A673 (cell line): Measurements from ENCODE around the gene CHI3L2. TPM values are rescaled to one million over a fixed set of nuclear protein-coding genes. Genes with fewer than 3 reads are reported as not detected.

Experiments
- BruUV-seq: library from RNA; stranded (reverse); fragments of 400-500 nt; replicated peaks from 2 replicates; lab custom pipeline; 2021; lab: Mats Ljungman, UMichigan
- CTCF ChIA-PET: fragments of 300-600 bp; sonication (Branson Sonifier 250); formaldehyde crosslinking; loops from one replicate; lab custom pipeline; 2022; ENCODE audit warnings: antibody characterized with exemption; lab: Charles Lee
- POLR2A ChIA-PET: fragments of 300-600 bp; sonication (Branson Sonifier 250); formaldehyde crosslinking; loops from one replicate; lab custom pipeline; 2022; ENCODE audit warnings: antibody characterized with exemption; ENCODE audit not compliant: low non-redundant PET; lab: Charles Lee
- DNase-seq: peaks from one replicate; pipeline ENCODE4 v3.0.0-alpha.2; 2015; ENCODE audit warnings: low spot score
- H3K27ac ChIP-seq: fragments of 200-600 bp; sonication (generic); 2 replicates; pipeline ENCODE4 v1.5.1; 2016; ENCODE audit warnings: mixed run types, low read depth, mild to moderate bottlenecking, mixed read lengths, antibody characterized with exemption, low read length; ENCODE audit not compliant: poor library complexity, severe bottlenecking
- H3K27me3 ChIP-seq: fragments of 200-600 bp; sonication (generic); replicated peaks from 2 replicates; pipeline ENCODE4 v1.6.1; 2017; ENCODE audit warnings: mixed run types, low read depth, mild to moderate bottlenecking, mixed read lengths, antibody characterized with exemption, low read length; ENCODE audit not compliant: insufficient read depth, poor library complexity
- H3K36me3 ChIP-seq: fragments of 200-600 bp; sonication (generic); 2 replicates; pipeline ENCODE4 v1.6.1; 2016; ENCODE audit warnings: mixed run types, mild to moderate bottlenecking, mixed read lengths, antibody characterized with exemption, low read length; ENCODE audit not compliant: insufficient read depth, poor library complexity, severe bottlenecking
- H3K4me1 ChIP-seq: fragments of 200-600 bp; sonication (generic); 2 replicates; pipeline ENCODE4 v1.6.1; 2017; ENCODE audit warnings: mixed run types, mild to moderate bottlenecking, mixed read lengths, antibody characterized with exemption, low read length; ENCODE audit not compliant: insufficient read depth, poor library complexity, severe bottlenecking
- H3K4me3 ChIP-seq: fragments of 200-600 bp; sonication (generic); 2 replicates; pipeline ENCODE4 v1.5.1; 2016; ENCODE audit warnings: low read depth, mixed run types, mild to moderate bottlenecking, mixed read lengths, low read length; ENCODE audit not compliant: poor library complexity, severe bottlenecking
- H3K9me3 ChIP-seq: fragments of 200-600 bp; sonication (generic); 2 replicates; pipeline ENCODE4 v1.6.1; 2016; ENCODE audit warnings: mixed run types, low read depth, mild to moderate bottlenecking, mixed read lengths, antibody characterized with exemption, low read length; ENCODE audit not compliant: poor library complexity, severe bottlenecking
- EZH2 ChIP-seq: fragments of 200-600 bp; sonication (generic); IDR thresholded peaks from 2 replicates; pipeline ENCODE4 v1.6.1; 2017; ENCODE audit warnings: borderline replicate concordance, low read depth, mild to moderate bottlenecking, mixed read lengths, antibody characterized with exemption, low read length; ENCODE audit not compliant: poor library complexity, severe bottlenecking
- intact Hi-C: fragments of 100-400 bp; cut with micrococcal nuclease; formaldehyde crosslinking; loops from one replicate; pipeline ENCODE4 v1.10.0; 2022; ENCODE audit not compliant: unreplicated experiment
- total RNA-seq: library from RNA; stranded (reverse); gene quantifications from 2 replicates; pipeline ENCODE4 v1.2.3, GENCODE V29; 2021
- TF ChIP-seq, protein P1 (sequence below): fragments of 300-800, 200-600 bp; sonication (generic); conservative IDR thresholded peaks from 2 replicates; pipeline ENCODE4 v1.5.1; 2017; ENCODE audit warnings: low read depth, mild to moderate bottlenecking, antibody characterized with exemption, low read length, moderate library complexity, mixed read lengths

The CHI3L2 gene
- total RNA-seq, 1 experiment from 2014 or later, result not detected

DNA sequence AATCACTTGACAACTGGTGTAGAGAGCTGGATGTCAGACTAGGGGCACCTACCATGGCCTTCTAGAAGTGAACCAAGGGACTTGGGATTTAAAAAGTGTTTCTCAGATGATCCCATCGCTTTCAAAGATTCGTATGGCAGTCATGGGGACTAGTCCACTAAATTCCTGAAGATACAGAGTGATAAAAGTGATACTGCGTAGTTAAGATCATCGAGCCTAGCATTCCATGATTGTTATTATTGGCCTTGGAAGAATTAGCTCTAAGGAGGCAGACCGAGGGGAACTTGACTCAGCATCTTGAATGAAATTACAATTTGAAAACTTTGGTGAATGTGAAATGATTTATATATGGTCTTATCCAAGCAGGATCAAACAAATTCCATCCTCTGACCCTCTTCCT is 61.9 kb downstream of the CHI3L2 start:
- H3K4me1 ChIP-seq, result no peaks in the 10 kb centered on the region
- CTCF ChIA-PET, result no interaction called here
- TF ChIP-seq, protein P1, sequence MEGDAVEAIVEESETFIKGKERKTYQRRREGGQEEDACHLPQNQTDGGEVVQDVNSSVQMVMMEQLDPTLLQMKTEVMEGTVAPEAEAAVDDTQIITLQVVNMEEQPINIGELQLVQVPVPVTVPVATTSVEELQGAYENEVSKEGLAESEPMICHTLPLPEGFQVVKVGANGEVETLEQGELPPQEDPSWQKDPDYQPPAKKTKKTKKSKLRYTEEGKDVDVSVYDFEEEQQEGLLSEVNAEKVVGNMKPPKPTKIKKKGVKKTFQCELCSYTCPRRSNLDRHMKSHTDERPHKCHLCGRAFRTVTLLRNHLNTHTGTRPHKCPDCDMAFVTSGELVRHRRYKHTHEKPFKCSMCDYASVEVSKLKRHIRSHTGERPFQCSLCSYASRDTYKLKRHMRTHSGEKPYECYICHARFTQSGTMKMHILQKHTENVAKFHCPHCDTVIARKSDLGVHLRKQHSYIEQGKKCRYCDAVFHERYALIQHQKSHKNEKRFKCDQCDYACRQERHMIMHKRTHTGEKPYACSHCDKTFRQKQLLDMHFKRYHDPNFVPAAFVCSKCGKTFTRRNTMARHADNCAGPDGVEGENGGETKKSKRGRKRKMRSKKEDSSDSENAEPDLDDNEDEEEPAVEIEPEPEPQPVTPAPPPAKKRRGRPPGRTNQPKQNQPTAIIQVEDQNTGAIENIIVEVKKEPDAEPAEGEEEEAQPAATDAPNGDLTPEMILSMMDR, result no peak
- TF ChIP-seq EZH2, result no peak
- POLR2A ChIA-PET, result no interaction called here
- H3K9me3 ChIP-seq, result no peaks in the 10 kb centered on the region
- no peak for DNase-seq
- intact Hi-C loops, result no loop called here
- no peak overlapping the region for H3K4me3 ChIP-seq
- no TSS peak for BruUV-seq
- no peaks in the 10 kb centered on the region for H3K36me3 ChIP-seq
- H3K27me3 ChIP-seq, result peaks cover 57% of the 10 kb centered on the region
- no peak overlapping the region for H3K27ac ChIP-seq

DNA sequence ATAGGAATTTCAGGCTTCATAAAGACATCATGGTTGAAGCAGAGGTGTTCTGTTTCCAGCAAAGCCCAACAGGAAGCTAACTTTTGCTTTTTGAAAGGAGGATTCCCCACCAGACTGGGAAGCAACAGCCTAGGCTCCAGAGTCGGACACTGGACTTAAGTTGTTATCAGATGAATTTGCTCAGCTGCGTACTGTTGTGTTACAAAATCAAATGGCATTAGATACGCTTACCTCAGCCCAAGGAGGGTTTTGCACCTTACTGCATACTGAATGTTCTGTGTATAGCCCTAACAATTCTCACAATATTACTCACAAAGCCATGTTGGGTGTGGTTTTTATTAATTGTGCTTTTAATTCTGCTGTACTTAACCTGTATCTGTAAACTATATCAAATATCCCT is 62.6 kb downstream of the CHI3L2 start:
- no TSS peak for BruUV-seq
- POLR2A ChIA-PET, result no interaction called here

GRCh38 chr1:111290630-111291029 is 63.1 kb downstream of the CHI3L2 start, which contains the start of gene CHIA:
CHIA (plus strand) TSS chr1:111290851; CDS start chr1:111310468, 19,617 bp downstream.
- TF ChIP-seq, protein P1, result no peak
- TF ChIP-seq EZH2, result no peak
- peaks cover 57% of the 10 kb centered on the region for H3K27me3 ChIP-seq
- no TSS peak for BruUV-seq
- ChIA-PET POLR2A (no interaction called here), CTCF (no interaction called here)
- no peaks in the 10 kb centered on the region for H3K36me3 ChIP-seq
- no peak within 1 kb of the TSS for H3K4me3 ChIP-seq
- H3K4me1 ChIP-seq, result no peaks in the 10 kb centered on the region
- intact Hi-C loops, result no loop called here
- no peaks in the 10 kb centered on the region for H3K9me3 ChIP-seq
- H3K27ac ChIP-seq, result no peak within 1 kb of the TSS
- DNase-seq, result no peak

More for the DNA sequence above, 62.6 kb downstream of the CHI3L2 start:
- CTCF ChIA-PET, result no interaction called here
- Histone ChIP-seq H3K36me3 (no peaks in the 10 kb centered on the region), H3K27me3 (peaks cover 61% of the 10 kb centered on the region), H3K27ac (no peak overlapping the region), H3K9me3 (no peaks in the 10 kb centered on the region), H3K4me1 (no peaks in the 10 kb centered on the region), H3K4me3 (no peak overlapping the region)
- intact Hi-C loops, result no loop called here
- TF ChIP-seq, protein P1, result no peak
- TF ChIP-seq EZH2, result no peak
- no peak for DNase-seq

Other genes with a start within 250 kb of the CHI3L2 start
- gene DRAM2, start 87.6 kb upstream of the CHI3L2 start, total RNA-seq, result 17.0 and 23.7 TPM in 2 replicates
- 28.7 and 30.9 TPM in 2 replicates for gene CEPT1, start 87.5 kb upstream of the CHI3L2 start, total RNA-seq
- gene DENND2D, start 27.1 kb upstream of the CHI3L2 start, total RNA-seq, result not detected in 2 replicates
- not detected in 2 replicates for gene CHIA, start 63.1 kb downstream of the CHI3L2 start, total RNA-seq
- 1.3 TPM in 2 replicates for gene OVGP1, start 200.0 kb downstream of the CHI3L2 start, total RNA-seq
- gene WDR77, start 221.5 kb downstream of the CHI3L2 start, total RNA-seq, result 56.1 and 67.9 TPM in 2 replicates
- 316 and 344 TPM in 2 replicates for gene ATP5PB, start 221.8 kb downstream of the CHI3L2 start, total RNA-seq
- 0.21 and 0.50 TPM in 2 replicates for gene C1orf162, start 246.3 kb downstream of the CHI3L2 start, total RNA-seq